Immature natural killer cell (primary cell): ENCODE data around the gene DDX1. TPM values are rescaled to one million over a fixed set of nuclear protein-coding genes. Genes with fewer than 3 reads are reported as not detected.

Experiments used
- DNase-seq, 3 donors: peaks; one replicate each; pipeline ENCODE4 v3.0.0; 2022; ENCODE audit warnings: mixed read lengths in 1 of 3
- H3K27ac Mint-ChIP-seq, 6 donors: one replicate each; pipeline ENCODE4 v1.8.0; 2020; ENCODE audit warnings: mixed read lengths in 6 of 6, mild to moderate bottlenecking in 5 of 6, inconsistent platforms in 4 of 6, moderate library complexity in 3 of 6
- H3K27me3 Mint-ChIP-seq, 3 donors: one replicate each; pipeline ENCODE4 v1.8.0; 2020 to 2021; ENCODE audit warnings: low read depth in 3 of 3, mild to moderate bottlenecking in 3 of 3, mixed read lengths in 3 of 3, moderate library complexity in 3 of 3, inconsistent platforms in 1 of 3
- H3K36me3 Mint-ChIP-seq, 3 donors: one replicate each; pipeline ENCODE4 v1.8.0; 2020; ENCODE audit warnings: mixed read lengths in 3 of 3, inconsistent platforms in 2 of 3, mild to moderate bottlenecking in 2 of 3
- H3K4me1 Mint-ChIP-seq, 2 donors: one replicate each; pipeline ENCODE4 v1.8.0; 2020; ENCODE audit warnings: inconsistent platforms in 2 of 2, mild to moderate bottlenecking in 2 of 2, mixed read lengths in 2 of 2, moderate library complexity in 1 of 2
- H3K4me3 Mint-ChIP-seq, 5 donors: one replicate each; pipeline ENCODE4 v1.8.0; 2020; ENCODE audit warnings: mild to moderate bottlenecking in 5 of 5, mixed read lengths in 5 of 5, inconsistent platforms in 3 of 5, moderate library complexity in 3 of 5
- H3K9me3 Mint-ChIP-seq, 6 donors: one replicate each; pipeline ENCODE4 v1.8.0; 2020; ENCODE audit warnings: mild to moderate bottlenecking in 6 of 6, mixed read lengths in 6 of 6, inconsistent platforms in 4 of 6, moderate library complexity in 3 of 6
- polyA plus RNA-seq, 3 donors: library from polyadenylated mRNA; unstranded; fragments of 300-500 nt; fragmentation: Illumina TruSeq; gene quantifications; one replicate each; pipeline ENCODE4 v1.2.3, GENCODE V29; 2021

Gene DDX1
- polyA plus RNA-seq, 3 donors from 2014 or later = 34.1 to 51.9 (median 47.9) TPM

DNA sequence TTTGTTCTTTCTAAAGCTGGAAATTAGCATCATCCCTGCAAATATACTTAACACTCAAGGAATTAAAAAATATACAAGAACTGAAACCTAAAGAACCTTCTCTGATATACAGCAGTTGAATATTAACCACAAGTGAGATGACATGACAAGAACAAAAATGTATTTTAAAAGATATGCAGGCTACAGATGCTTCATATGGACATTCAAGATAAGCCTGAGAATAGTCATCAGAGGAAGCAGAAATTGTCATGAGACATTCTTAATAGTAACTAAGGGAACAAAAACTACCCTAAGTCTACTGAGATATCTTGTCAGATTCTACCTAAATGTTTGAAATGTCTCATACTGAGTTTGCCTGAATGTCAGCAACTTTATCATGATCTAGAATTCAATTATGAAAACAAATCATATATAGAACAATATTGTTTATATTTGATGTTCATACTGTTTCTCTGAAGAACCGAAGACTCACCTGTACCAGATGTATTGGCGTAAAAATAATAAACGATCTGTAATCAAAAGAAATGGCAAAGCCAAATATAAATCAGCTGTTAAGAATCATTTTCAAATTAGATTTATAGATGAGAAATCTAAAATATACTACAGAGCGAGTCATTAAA, 35.2 kb upstream of the DDX1 start:
- Mint-ChIP-seq H3K27ac (no peak overlapping the region), H3K36me3 (peaks cover 8 to 16% (median 9%) of the 10 kb centered on the region in 3 donors), H3K4me3 (no peak overlapping the region), H3K9me3 (no peaks in the 10 kb centered on the region), H3K27me3 (peaks cover 7 to 10% (median 9%) of the 10 kb centered on the region in 3 donors), H3K4me1 (peaks cover 24 to 25% of the 10 kb centered on the region in 2 donors)
- no peak for DNase-seq

GRCh38 chr2:15557887-15558311, 33.8 kb upstream of the DDX1 start:
- Mint-ChIP-seq H3K9me3 (no peaks in the 10 kb centered on the region), H3K27me3 (peaks cover 7 to 14% (median 11%) of the 10 kb centered on the region in 3 donors), H3K36me3 (peaks cover 4 to 11% (median 5%) of the 10 kb centered on the region in 3 donors), H3K4me3 (no peak overlapping the region), H3K4me1 (peaks cover 35 to 39% of the 10 kb centered on the region in 2 donors), H3K27ac (no peak overlapping the region)
- no peak for DNase-seq

DNA sequence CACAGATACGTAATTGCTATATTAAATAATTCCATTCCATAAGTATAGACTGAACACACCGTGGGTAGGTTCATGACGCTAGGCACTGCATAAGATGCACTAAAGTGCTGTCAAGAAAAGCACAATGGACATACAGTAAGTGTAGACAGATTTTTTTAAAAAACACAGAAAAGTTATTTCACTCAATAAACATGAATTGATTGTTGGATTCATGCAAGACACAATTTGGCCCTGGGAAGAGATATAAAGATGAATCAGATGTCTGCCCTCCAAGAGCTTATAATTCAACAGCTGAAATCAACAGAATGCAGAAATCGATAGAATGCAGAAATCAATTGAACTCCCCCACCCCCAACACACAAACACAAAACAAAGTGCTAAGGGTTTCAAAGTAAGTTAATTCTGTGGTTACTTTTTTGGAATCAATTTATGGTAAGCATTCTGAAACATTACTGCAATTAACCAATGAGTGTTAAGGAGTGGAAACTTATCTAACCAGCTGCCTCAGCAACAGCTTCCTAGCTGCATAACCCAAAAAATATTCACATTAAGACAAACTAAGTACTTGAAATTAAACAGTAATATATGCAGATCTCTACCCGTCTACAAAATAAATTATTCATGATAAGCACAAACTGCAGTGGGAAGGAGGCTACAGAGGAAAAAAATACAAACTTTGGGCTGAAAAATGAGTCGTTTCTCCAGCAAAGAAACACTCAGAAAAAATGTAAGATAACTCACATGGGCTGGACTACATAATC, 32.1 kb upstream of the DDX1 start:
- Mint-ChIP-seq H3K4me1 (peaks cover 35 to 42% of the 10 kb centered on the region in 2 donors), H3K9me3 (no peaks in the 10 kb centered on the region)

DNA sequence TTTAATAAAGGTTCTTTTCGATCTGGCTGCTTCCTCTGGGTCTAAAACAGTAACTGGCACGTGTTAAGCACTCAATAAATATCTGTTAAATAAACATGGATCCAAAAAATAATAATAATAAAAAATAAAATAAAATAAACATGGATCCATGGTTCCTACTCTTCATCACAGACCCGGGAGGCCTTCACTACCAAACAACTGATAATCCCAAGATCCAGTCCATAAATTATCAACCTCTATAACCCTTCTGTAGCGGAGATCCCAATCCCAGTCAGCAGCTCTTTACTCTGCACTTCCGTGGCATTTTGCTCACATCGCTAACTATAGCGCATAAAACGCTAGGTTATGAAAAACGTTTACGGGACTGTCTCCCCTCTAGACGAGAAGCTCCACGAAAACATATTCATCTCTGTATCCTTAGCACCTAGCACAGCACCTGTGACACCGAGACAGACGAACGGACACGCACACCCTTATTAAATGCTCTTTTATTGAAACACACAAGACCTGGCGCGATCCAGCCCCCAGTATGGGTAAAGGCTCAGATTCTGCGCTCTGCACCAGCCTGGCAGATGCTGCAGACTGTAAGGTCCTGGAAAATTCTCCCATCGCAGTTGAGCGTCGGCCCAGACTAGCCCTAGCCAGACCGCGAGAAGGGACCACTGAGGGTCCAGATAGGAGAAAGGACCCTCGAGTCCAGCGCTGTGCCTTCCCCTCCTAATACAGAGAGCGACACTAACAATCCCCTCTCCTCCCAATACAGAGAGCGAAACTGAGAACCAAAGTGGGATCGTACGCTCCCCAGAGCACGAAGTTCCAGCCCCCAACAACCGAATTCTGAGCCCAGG, 31.3 kb upstream of the DDX1 start:
- H3K4me3 Mint-ChIP-seq = peak overlapping the region; percentile 99 to 100 (median 99)
- DNase-seq = peak; percentile 6 to 12 (median 9)
- H3K36me3 Mint-ChIP-seq = no peaks in the 10 kb centered on the region
- H3K27me3 Mint-ChIP-seq = peaks cover 7 to 17% (median 14%) of the 10 kb centered on the region in 3 donors
- H3K4me1 Mint-ChIP-seq = peaks cover 35 to 42% of the 10 kb centered on the region in 2 donors
- H3K9me3 Mint-ChIP-seq = no peaks in the 10 kb centered on the region
- peak overlapping the region; percentile 91 to 98 (median 97) for H3K27ac Mint-ChIP-seq

More for the DNA sequence above, 32.1 kb upstream of the DDX1 start:
- peak overlapping the region in 2 of 6 donors; percentile 57 to 94 for H3K27ac Mint-ChIP-seq
- H3K36me3 Mint-ChIP-seq = peaks cover 0 to 3% (median 3%) of the 10 kb centered on the region in 3 donors
- peak overlapping the region; percentile 60 to 100 (median 99) for H3K4me3 Mint-ChIP-seq
- peaks cover 7 to 14% (median 12%) of the 10 kb centered on the region in 3 donors for H3K27me3 Mint-ChIP-seq
- no peak for DNase-seq

DNA sequence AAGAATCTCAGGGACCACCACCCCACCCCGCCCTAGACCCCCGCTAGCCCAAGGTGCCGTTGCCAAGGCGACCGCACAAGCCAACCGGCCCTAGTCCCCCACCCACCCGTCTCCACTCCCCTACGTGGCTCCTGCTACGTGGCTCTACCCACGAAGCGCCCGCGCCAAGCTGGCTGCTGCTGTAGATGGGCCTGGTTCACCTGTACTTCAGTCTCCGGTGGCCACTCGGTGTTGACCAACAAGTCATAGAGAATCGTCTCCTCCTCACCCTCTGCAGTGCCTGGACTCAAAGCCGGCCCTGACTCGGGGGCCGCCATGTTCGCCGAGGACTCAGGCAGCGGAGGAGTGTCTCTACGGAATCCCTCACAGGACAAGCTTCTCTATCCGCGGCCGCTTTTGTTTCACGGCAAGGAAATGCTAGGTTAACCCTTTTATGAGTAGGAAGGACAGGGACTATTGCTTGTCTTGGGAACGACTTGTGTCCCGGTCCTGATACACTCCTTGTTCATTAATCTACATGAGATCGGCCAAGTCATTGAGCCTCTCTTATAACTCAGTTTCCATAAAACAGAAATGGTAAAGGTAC, 30.6 kb upstream of the DDX1 start, which contains the start of gene NBAS:
Gene NBAS (minus strand): TSS at position 347 of the 586 bp plus-strand sequence. CDS start 30 bp downstream, at position 317.
- H3K27me3 Mint-ChIP-seq = peaks cover 7 to 17% (median 14%) of the 10 kb centered on the region in 3 donors
- no peaks in the 10 kb centered on the region for H3K36me3 Mint-ChIP-seq
- peak within 1 kb of the TSS; percentile 99 to 100 (median 99) for H3K4me3 Mint-ChIP-seq
- H3K9me3 Mint-ChIP-seq = no peaks in the 10 kb centered on the region
- peaks cover 35 to 42% of the 10 kb centered on the region in 2 donors for H3K4me1 Mint-ChIP-seq
- H3K27ac Mint-ChIP-seq = peak within 1 kb of the TSS; percentile 91 to 98 (median 97)
- DNase-seq = peak; percentile 66 to 76 (median 71)

DNA sequence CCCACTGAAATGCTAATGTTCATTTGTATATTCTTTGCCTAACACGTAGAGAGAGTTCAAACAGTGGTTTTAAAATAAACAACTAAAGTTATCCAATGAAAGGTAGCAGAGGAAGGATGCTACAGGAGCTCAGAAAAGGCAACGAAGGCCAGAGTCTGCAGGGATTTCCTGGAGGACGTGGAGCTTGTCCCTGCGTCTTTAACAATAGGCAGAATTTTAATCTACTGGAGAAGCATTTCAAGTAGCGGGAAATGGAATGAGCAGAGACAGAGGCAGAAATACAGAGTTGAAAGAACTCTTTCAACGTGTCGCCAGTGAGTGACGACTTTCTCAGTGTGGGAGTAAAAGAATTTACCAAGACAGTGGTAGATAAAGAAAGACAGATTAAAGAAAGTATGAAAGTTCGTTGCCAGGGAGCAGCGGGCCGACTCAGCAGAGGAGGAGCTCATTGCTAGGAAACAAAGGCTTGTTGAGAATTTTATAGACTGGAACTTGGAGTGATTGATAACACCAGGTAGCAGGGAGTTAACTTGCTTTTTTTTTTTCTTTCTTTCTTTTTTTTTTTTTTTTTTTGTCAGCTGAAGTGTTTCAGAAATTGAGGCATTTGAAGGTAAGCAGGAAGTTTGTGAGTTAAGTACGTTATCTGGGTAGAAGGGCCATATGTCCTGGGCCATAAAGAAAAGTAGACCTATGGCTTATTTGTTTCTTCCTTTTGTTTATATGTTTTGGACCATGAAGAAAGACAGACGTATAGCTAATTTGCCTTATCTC, 29.9 kb upstream of the DDX1 start:
- peak overlapping the region; percentile 99 to 100 (median 99) for H3K4me3 Mint-ChIP-seq
- H3K27me3 Mint-ChIP-seq = peaks cover 9 to 17% (median 14%) of the 10 kb centered on the region in 3 donors
- peak overlapping the region; percentile 91 to 98 (median 97) for H3K27ac Mint-ChIP-seq
- no peaks in the 10 kb centered on the region for H3K36me3 Mint-ChIP-seq
- peaks cover 35 to 42% of the 10 kb centered on the region in 2 donors for H3K4me1 Mint-ChIP-seq
- DNase-seq = no peak
- H3K9me3 Mint-ChIP-seq = no peaks in the 10 kb centered on the region

DNA sequence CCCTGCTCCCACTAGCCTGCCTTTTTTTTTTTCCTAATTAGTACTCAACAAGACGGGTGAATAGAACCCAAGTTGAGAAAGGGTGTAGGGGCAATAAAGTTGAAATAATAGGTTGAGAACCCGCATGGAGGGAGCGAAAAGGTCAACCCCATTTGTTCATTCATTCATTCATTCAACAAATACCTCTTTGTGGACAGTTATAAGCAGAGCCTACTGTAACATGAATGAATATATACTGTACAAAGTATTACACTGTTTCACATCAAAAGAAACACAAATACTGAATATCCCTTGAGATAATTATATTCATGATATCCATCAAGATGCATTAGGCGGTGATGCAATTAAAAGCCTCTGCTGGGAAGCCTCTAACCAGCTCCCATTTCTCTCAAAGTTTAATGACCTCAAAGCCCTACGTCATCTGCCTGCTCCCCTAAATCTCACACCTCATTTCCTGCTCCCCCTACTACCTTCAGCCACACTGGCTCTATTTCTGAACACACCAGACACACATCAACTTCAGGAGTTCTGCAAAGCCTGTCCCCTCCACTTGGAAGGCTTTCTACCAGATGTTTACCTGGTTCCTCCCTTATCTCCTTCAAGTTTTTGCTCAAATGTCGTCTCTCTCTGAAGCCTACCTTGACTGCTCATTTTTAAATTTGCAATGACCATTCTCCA, 29.2 kb upstream of the DDX1 start:
- no peaks in the 10 kb centered on the region for H3K36me3 Mint-ChIP-seq
- peaks cover 35 to 42% of the 10 kb centered on the region in 2 donors for H3K4me1 Mint-ChIP-seq
- peak overlapping the region in 2 of 6 donors; percentile 36 to 80 for H3K27ac Mint-ChIP-seq
- H3K9me3 Mint-ChIP-seq = no peaks in the 10 kb centered on the region
- peaks cover 9 to 19% (median 17%) of the 10 kb centered on the region in 3 donors for H3K27me3 Mint-ChIP-seq
- no peak for DNase-seq
- H3K4me3 Mint-ChIP-seq = peak overlapping the region; percentile 99 to 100 (median 99)

DNA sequence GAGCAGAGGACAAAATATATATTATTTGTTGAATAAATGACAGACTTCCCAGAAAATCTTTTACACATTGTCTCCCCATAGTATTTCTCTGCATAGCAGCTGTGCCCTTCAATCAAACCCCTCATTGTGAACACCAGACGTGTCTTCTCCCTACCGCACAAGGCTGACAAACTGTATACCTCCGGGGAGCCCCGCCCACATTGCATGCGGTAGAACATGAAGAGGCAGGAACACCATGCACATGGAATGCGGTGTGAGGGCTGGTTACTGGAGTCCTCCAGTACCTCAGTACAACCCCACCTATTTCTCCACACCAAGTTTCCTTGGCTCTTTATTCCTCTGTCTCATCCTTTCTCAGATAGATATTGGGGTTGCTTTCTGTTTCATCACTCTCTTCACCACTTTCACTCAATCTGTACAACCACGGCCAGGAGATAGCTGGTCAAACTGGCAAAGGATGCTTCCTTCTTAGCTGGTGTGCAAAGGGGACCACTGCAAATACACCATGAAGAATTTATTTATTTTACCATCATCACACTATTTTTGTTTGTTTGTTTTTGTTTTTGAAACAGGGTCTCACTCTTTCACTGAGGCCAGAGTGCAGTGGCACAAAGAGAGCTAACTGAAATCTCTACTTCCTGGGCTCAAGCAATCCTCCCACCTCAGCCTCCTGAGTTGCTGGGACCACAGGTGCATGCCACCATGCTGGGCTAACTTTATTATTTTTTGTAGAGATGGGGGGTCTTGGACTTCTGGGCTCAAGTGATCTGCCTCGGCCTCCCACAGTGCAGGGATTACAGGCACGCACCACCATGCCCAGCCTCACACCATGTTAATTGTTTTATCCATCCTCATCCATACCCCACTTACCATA, 28.2 kb upstream of the DDX1 start:
- peak overlapping the region in 1 of 6 donors; percentile 31 for H3K27ac Mint-ChIP-seq
- no peaks in the 10 kb centered on the region for H3K36me3 Mint-ChIP-seq
- DNase-seq = no peak
- peaks cover 9 to 21% (median 17%) of the 10 kb centered on the region in 3 donors for H3K27me3 Mint-ChIP-seq
- peak overlapping the region in 2 of 5 donors; percentile 26 to 65 for H3K4me3 Mint-ChIP-seq
- H3K4me1 Mint-ChIP-seq = peaks cover 33 to 42% of the 10 kb centered on the region in 2 donors
- no peaks in the 10 kb centered on the region for H3K9me3 Mint-ChIP-seq

- H3K27me3 Mint-ChIP-seq = peaks cover 9 to 20% (median 19%) of the 10 kb centered on the region in 3 donors
- no peaks in the 10 kb centered on the region for H3K36me3 Mint-ChIP-seq
- no peak for DNase-seq
- peaks cover 18 to 26% of the 10 kb centered on the region in 2 donors for H3K4me1 Mint-ChIP-seq
- no peaks in the 10 kb centered on the region for H3K9me3 Mint-ChIP-seq
- no peak overlapping the region for H3K4me3 Mint-ChIP-seq
- no peak overlapping the region for H3K27ac Mint-ChIP-seq
Observed at GRCh38 chr2:15565392-15565791, 26.3 kb upstream of the DDX1 start.

GRCh38 chr2:15565994-15566671, 25.5 kb upstream of the DDX1 start:
- peaks cover 13 to 21% of the 10 kb centered on the region in 2 donors for H3K4me1 Mint-ChIP-seq
- H3K36me3 Mint-ChIP-seq = no peaks in the 10 kb centered on the region
- H3K4me3 Mint-ChIP-seq = no peak overlapping the region
- DNase-seq = no peak
- no peak overlapping the region for H3K27ac Mint-ChIP-seq
- H3K27me3 Mint-ChIP-seq = peaks cover 2 to 14% (median 12%) of the 10 kb centered on the region in 3 donors
- H3K9me3 Mint-ChIP-seq = no peaks in the 10 kb centered on the region

GRCh38 chr2:15566912-15567311, 24.8 kb upstream of the DDX1 start:
- Mint-ChIP-seq H3K4me1 (peaks cover 5 to 13% of the 10 kb centered on the region in 2 donors), H3K27ac (no peak overlapping the region), H3K27me3 (peaks cover 2 to 9% (median 7%) of the 10 kb centered on the region in 3 donors), H3K9me3 (no peaks in the 10 kb centered on the region), H3K36me3 (no peaks in the 10 kb centered on the region), H3K4me3 (no peak overlapping the region)
- DNase-seq = no peak
